ENCODE data around the gene TMEM269.
A peak's percentile ranks its signal among the peaks of the same experiment; 100 is the strongest.

Gene TMEM269

DNA sequence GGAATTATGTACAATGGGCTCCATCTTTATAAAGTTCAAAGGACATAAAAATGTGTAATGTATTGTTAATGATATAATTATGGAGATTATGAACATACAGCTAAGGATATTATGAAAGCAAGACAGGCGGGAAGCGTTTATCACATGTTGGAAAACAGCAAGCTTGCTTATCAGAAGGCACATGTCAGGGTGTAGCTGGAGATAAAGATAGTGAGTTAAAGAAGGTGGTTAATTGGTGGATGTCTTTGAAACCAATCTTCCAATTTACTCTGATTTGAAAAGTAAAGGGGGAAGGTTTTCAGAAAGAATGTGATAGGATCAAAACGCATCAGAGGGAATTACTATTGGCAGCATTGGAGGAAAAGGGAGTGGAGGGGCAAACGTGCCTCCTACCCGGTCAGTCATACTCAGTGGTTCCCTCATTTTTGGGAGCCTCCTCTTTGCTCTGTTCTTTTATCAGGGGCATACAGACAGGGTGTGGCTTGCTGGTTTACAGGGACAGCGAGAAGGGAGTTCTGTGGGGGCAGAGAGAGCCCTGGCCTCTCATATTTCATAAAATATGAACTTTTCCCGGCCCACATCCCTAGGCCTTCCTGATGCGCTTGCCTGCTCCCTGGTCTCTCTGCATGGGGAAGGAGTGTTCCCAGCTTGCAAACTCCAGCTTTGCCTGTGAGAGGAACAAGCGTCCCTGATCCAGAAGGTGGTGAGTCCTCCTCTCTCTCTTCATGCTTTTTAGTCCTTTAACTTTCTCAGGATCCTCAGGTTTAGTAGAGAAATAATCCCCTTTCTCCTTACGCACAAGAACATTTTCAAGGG lies 40.5 kb downstream of the TMEM269 start:
- no peak for FAIRE-seq

DNA sequence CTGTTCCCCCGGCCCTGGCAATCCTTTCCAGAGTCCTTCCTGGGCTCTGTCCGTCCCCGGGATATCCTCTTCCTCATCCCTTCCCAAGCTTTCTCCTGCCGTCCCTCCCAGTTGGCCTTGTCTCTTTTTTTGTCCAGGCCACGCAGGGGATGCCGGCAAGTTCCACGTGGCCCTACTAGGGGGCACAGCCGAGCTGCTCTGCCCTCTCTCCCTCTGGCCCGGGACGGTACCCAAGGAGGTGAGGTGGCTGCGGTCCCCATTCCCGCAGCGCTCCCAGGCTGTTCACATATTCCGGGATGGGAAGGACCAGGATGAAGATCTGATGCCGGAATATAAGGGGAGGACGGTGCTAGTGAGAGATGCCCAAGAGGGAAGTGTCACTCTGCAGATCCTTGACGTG lies 45.8 kb downstream of the TMEM269 start:
- no peak for FAIRE-seq

DNA sequence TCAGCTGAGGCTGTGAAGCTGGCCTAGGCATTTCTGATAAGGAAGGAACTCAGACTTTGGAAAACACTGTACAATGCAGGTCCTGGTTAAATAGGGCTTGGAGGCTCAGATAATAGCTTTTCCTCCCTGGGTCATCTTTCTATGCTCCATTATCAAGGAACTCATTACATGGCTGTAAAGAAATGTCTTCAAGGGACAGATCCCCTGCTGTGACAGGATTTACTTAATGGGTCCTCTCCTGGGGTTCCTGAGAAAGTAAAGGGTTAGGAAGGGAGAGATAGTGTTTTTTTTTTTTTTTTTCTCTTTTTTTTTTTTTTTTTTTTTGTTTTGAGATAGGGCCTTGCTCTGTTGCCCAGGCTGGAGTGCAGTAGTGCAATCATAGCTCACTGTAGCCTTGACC lies 46.5 kb downstream of the TMEM269 start:
- no peak for FAIRE-seq

DNA sequence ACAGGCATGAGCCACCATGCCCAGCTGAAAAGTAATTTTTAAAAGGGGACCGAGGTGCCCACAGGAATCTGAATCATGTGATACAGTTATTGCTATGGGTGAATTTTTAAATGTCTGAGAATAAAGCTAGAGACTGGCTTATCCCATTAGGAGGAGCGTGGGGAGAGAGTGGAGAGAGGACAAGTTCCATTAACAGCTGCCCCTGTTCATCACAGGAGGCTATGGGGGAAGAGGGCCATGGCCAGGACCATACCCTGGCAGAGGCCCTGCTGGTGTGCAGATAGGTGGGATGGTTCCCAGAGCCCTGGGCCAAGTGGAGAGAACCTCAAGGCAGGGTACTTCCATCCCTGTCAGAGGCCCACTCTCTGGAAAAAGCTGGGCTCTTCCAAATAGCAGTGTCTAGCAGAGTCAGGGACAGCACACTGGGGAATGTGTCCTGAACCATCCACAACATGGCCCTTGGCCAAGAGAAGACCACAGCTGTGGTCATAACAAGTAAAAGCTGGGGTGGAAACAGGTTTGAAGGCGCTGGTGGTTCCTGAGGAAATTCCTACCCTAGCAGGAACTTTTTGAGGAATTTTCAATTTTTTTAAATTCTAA lies 48.0 kb downstream of the TMEM269 start:
- no peak for FAIRE-seq

DNA sequence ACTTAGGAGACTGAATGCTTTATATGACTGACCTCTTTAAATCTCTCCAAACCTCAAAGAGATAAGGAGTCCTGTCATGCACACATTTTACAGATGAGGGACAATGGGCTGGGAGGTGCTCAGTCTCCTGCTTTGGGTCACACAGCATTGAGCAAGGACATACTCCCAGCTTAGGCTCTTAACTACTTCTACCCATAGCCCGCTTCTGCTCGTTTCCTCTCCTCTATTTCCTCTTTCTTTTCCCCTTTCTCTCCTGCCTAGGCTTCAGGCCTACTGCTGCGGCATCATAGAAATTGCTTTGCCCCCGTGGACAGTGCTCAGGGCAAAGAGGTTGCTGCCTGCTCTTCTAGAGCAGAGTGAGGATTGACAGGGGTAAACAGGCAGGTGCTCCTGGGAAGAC lies 49.2 kb downstream of the TMEM269 start:
- no peak for FAIRE-seq

DNA sequence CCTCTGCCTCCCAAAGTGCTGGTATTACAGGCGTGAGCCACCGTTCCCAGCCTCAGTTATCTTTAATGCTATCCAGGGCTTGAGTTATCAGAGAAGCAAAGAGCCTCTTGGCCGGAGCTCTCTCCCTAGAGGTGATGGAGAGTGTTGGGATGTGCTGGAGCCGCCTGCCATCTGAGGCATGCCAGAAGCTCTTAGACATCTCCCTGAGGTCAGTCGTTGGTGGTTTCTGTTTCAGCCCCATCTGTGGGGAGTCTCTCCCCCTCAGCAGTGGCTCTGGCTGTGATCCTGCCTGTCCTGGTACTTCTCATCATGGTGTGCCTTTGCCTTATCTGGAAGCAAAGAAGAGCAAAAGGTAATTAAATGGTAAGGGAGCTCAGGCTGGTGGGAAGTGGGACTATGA lies 50.0 kb downstream of the TMEM269 start:
- no peak for FAIRE-seq

DNA sequence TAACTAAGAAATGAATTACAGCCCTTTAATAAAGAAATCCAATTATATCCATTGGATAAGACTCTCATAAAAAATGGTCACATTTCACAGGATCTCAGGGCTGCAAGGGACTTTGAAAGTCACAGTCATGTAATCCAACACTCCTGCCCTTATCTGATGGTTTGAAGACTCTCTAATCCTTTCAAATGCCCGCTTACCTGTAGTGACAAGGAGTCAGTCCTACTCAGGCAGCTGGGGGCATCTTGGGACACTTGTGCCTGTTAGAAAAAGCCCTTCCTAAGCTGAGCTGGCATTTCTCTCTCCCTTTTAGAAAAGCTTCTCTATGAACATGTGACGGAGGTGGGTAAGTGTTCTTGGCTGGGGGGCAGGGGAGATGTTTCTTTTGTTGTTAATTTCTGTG lies 50.6 kb downstream of the TMEM269 start:
- no peak for FAIRE-seq

DNA sequence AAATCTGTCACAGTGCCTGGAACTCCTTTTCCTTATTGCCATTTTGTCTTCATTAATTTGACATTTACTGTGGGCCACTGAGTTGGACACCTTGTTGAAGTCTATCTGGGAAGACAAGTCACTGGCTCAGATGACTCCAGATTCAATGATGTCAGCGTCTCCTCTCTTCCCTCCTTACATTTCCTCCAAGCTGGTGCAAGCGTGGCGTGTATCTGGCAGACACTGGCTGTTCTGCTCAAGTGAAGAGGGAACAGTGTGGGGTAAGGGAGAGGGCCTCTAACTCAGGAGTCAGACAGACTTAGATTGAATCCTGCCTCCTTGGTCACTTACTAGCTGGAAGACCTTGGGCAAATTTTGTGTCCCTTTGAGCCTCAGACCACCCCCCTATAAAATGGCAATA lies 52.9 kb downstream of the TMEM269 start:
- FAIRE-seq = no peak

DNA sequence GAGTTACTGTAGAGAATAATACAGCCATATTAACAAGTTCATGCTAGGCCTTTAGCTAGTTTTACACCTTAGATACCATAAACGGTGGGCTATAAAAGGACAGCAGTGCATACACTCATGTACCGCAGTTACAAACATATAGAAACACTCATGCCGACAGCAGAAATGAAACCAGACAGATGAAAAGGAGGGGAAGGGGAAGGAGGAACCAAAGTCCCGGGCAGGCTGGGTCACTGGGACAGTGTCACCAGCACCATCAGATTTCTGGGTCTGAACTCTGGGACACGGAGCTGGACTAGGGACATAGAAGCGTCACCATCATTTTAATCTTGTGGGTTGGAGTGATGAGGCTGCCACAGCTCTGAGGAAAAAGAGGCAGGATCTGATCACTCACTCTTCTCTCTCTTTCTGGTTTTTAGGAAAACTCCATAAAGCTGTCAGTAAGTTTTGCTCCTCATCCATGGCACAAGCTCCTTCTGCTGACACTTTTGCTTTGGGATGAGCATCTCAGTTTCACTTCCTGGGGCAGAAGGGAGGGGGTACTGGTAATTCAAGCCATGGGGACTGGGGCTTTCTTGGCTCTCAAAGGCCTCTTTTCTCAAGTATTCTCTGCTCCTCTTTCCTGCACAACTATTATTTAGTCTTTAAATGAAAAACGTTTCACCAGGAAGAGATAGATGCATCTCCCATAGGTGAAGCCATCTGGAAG lies 53.8 kb downstream of the TMEM269 start:
- FAIRE-seq = no peak

DNA sequence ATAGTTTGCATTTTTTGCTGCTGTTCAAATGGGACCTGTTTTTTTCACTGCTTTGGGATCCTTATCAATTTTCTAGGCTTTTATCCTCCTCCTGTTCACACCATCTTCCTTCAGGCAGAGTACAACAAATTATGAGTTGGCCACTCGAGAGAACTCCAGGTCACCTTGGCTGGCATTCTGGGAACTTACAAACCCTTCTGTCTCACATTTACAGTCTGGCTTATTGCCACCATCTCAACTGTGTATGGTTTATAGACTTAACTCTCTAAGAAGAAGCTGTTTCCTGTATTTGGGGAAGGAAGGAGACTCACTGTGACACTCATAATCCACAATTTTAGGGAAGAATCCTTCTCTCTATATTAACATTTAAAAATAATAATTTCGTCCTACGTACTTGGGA lies 56.2 kb downstream of the TMEM269 start:
- FAIRE-seq = no peak

DNA sequence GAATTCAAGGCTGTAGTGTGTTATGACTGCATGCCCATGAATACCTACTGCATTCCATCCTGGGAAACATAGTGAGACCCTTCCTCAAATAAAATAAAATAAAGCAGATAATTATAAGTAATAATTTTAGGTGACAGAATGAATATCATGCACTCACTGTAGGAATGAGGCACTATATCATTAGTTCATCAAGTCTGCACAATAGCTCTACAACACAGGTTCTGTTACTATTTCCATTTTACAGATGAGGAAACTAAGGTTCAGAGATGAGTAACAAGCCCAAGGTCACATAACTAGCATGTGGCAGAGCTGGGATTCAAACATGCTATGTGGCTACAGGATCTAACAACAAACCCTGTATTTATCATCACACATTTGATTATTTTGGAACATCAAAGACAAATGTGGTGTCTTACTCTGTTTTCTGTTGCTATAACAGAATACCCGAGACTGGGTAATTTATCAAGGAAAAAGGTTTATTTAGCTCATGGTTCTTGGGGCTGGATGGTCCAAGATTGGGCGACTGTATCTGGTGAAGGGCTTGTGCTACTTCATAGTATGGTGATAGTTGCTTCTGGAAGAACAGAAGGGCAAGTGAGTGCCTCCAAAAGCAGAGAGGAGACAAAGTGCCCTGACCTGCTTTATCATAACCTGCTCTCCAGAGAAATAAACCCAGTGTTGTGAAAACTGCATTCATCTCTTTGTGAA lies 56.8 kb downstream of the TMEM269 start:
- no peak for FAIRE-seq

DNA sequence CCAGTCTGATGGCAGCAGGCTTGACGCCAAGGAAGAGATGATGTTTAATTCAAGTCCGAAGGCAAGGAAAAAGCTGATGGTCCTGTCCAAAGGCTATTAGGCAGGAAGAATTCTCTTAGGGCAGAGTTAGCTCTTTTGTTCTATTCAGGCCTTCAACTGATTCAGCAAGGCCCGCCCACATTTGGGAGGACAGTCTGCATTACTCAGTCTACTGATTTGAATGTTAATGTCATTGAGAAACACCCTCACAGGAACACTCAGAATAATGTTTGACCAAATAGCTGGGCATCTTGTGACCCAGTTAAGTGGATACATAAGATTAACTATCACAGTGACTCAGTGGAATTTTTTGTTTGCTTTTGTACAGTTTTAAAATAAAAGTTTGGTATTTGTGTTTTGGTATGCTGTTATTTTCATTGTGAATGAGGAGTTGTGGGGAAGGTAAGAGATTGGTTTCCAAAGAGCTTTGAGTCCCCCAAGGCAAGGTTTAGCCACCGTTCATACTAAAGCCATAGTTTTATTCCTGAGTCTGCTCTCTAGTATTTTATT lies 59.9 kb downstream of the TMEM269 start:
- FAIRE-seq = no peak

DNA sequence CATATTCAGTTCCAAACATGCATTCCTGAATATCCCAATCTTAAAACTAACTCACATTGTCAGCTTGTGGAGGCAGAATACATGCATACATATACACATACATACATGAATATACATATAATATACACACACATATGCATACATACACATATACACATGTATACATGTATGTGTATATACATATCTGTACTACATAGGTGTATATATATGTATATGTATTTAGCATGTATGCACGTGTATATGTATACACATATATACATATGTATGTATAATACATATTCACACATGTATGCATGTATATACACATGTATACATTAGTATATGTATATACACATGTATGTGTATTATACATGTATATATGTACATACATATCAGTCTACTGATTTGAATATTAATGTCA lies 60.4 kb downstream of the TMEM269 start:
- FAIRE-seq = no peak

DNA sequence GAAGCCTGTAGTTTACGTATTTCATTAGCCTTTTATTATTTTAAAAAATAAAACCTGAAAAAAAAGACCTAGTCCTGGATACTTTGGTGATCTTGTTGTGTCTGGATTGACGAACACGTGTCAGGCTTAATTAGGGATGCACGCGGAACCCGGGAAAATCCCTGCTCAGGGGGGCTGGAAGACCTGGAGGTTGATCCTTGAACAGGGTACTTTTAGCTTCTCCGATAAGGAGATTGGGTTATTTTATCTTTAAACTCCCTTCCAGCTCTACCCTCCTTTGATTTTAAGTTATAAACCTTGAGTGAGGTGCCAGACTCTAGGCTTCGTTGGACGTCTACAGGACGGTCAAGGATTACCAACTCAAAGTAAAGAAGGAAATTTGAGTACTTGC lies 61.1 kb downstream of the TMEM269 start:
- FAIRE-seq = no peak

DNA sequence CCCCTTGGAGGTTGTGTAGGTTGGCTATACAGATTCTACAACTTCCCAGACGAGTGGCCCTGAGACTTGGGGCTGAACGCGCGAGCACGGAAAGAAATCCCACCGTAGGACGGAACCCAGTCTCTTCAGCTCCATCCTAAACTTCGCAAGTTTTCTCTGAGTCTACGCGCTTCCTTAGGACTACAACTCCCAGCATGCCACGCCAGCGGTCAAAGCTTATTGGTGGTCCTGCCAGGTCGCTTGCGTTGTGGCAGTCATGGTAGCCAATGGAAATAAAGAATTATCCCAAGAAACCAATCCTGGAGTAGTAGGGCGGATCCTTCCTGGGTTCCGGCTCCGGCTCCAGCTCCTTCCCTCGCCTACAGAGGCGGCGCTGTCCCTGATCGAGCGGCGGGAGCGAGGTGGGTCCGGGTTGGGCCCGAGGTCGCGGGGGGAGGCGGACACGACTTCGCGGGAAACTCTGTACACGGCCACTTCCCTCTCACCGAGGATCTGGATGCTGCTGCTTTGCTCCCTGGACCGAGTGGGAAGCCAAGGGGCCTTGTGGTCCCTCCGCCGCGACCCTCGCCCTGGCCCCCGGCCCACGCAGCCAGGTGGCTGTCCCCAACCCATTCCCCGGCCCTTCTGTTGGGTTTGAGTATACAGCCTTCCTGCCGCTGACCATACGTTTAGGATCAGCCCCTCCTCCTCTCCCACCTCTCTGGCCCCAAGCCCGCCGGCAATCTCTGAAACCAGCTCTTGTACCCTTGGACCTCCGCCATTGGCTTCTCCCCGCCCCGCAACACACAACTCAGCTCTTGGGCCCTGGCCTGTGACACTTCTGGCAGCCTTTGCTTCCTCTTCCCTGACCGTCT lies 61.7 kb downstream of the TMEM269 start, which contains the start of gene ZNF691:
ZNF691 (plus strand) TSS at position 357 of the 854 bp plus-strand sequence. CDS start 3,046 bp downstream, outside the sequence.
- peak; percentile 98 for FAIRE-seq

DNA sequence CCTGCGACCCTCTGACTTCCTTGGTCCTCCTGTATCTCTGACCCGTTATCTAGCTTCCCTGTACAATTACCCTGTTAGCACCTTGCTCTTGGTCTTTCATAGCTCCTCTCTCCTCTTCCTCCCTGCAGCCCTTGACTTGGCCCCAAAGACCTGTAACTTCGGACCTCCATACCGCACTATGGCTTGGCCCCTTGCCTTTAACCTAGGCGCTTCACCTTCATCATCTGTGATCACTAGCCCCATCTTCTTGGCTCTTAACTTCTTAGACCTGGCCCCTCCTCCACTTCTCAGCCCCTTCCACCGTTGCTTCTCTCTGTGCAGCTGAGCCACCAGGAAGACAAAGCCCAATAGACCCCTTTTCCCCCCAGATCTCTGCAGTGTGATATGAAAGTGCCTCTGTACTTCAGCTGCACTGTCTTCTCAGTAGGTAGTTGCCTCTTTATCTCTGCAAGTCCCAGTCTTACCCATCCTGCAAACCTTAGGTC lies 62.4 kb downstream of the TMEM269 start:
- no peak for FAIRE-seq

DNA sequence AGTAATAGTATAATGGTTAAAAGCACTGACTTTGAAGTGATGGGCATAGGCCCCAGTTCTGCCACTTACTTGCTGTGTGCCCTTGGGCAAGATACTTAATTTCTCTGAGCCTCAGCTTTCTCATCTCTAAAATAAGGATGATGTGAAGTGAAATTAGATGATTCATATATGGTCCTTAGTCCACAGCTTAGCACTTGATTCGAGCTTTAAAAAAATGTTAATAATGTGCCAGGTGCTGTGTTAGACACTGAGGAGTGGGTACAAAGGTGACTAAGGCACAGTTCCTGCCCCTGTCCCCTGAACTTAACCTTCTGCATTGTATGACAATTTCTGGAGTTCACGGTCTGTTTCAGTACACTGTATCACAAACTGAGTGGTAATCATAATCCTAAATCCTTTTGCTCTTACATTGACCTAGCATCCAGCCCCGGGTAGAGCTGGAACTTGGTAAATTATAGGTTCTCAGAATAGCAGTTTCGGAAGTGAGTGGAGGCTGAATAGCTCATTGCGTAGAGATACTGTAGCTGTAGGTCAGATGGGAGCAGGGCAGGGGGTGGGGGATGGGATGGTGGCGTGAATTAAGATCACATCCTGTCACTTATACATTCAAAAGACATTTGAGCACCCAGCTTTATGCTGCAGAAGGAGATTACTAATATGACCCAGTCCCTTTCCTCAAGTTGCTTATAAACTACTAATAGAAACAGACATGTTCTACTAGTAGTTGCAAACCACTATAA lies 63.1 kb downstream of the TMEM269 start:
- FAIRE-seq = no peak

DNA sequence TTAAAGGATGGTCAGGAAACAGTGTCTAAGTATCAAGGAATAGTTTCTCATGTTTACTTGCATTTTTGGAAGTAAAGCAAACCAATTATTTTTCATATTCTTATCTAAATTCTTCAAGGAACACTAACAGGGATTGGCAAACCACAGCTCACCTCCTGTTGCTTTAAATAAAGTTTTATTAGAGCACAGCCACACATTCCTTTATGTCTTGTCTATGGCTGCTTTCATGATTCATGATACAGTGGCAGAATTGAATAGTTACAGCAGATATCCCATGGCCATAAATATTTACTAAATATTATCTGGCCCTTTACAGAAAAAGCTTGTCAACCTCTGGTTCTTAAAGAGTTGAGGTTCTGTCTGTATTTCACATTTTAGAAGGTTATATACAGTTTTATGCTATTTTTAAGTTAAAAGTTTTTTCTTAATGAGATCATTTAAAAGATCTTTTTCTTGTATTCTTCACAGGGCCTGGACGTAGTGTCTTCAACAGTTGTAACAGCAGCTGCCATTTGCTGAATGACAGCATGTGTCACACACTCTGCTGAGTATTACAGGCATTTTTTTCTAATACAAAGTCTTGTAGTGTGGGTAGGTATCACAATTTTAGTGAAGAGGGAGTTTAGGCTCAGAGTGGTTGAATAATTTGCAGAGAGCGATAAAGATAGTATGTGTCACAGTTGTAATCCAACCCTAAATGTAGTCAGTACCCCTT lies 64.2 kb downstream of the TMEM269 start:
- FAIRE-seq = no peak

DNA sequence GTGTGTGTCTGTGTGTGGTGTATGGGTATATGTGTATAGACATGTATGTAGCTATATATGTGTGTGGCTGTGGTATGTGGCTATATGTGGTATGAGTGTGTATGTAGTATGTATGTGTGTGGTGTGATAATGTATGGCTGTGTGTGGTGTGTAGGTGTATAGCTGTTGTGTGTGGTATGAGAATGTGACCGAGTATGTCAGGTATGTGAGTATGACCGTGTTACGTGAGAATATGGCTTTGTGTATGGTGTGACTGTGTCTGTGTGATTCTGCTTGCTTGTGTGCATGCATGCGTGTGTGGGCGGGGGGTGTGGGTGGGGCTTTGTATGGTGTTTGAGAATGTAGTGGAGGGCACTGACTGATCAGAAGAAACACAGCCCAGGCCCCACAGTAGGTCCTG lies 65.2 kb downstream of the TMEM269 start:
- FAIRE-seq = no peak

Data from G401.6 (cell line).